IMR-90 (cell line): ENCODE measurements around the gene KLHL41.

Experiments used
- BHLHE40 ChIP-seq: fragments of 150-350 bp; IDR thresholded peaks from 2 replicates; pipeline ENCODE4 v1.6.1; 2016; ENCODE audit warnings: mild to moderate bottlenecking, low read depth, low read length
- CEBPB ChIP-seq: IDR thresholded peaks from 2 replicates; pipeline ENCODE4 v1.6.1; 2012; ENCODE audit warnings: low read depth, low read length, improper control_type of control experiment
- MAFK ChIP-seq: IDR thresholded peaks from 2 replicates; pipeline ENCODE4 v1.6.1; 2012; ENCODE audit warnings: low read depth, low read length, improper control_type of control experiment
- MXI1 ChIP-seq: IDR thresholded peaks from 2 replicates; pipeline ENCODE4 v1.6.1; 2012; ENCODE audit warnings: low read depth, mild to moderate bottlenecking, low read length, moderate library complexity, borderline replicate concordance
- POLR2A ChIP-seq: IDR thresholded peaks from 2 replicates; pipeline ENCODE4 v1.6.1; 2012; ENCODE audit warnings: mild to moderate bottlenecking, low read depth, low read length
- RAD21 ChIP-seq: IDR thresholded peaks from 2 replicates; pipeline ENCODE4 v1.6.1; 2012; ENCODE audit warnings: low read length, improper control_type of control experiment
- SMC3 ChIP-seq: fragments of 150-350 bp; IDR thresholded peaks from 2 replicates; pipeline ENCODE4 v1.6.1; 2016; ENCODE audit warnings: low read depth, mild to moderate bottlenecking, antibody characterized with exemption, low read length, moderate library complexity
- TF ChIP-seq, protein P1 (sequence below): conservative IDR thresholded peaks from 2 replicates; pipeline ENCODE4 v1.5.1; 2012; ENCODE audit warnings: mild to moderate bottlenecking, low read depth, low read length, improper control_type of control experiment
- TF ChIP-seq, protein P2 (sequence below): fragments of 150-350 bp; IDR thresholded peaks from 2 replicates; pipeline ENCODE4 v1.6.1; 2017; ENCODE audit warnings: mild to moderate bottlenecking, antibody characterized with exemption, low read length, low read depth
- TF ChIP-seq, protein P3 (sequence below): fragments of 150-350 bp; IDR thresholded peaks from 2 replicates; pipeline ENCODE4 v1.6.1; 2016; ENCODE audit warnings: low read depth, mild to moderate bottlenecking, low read length, moderate library complexity, borderline replicate concordance

DNA sequence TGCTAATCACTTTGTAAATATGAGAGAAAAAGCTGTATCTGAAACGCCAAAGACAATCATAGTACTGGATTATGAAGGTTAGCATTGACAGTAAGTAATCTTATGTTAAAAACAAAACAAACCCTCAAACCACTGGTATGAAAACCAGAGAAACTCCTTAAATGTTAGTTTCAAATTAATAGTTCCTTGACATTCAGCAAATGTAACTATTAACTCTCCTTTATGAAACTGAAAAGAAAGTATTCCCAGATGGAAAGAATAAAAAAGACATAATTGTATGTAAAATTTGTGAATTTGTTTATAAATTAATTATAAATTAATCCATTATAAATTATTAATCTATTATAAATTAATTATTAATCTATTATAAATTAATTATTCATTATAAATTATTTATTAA lies 51.9 kb downstream of the KLHL41 start:
- TF ChIP-seq, protein P1, sequence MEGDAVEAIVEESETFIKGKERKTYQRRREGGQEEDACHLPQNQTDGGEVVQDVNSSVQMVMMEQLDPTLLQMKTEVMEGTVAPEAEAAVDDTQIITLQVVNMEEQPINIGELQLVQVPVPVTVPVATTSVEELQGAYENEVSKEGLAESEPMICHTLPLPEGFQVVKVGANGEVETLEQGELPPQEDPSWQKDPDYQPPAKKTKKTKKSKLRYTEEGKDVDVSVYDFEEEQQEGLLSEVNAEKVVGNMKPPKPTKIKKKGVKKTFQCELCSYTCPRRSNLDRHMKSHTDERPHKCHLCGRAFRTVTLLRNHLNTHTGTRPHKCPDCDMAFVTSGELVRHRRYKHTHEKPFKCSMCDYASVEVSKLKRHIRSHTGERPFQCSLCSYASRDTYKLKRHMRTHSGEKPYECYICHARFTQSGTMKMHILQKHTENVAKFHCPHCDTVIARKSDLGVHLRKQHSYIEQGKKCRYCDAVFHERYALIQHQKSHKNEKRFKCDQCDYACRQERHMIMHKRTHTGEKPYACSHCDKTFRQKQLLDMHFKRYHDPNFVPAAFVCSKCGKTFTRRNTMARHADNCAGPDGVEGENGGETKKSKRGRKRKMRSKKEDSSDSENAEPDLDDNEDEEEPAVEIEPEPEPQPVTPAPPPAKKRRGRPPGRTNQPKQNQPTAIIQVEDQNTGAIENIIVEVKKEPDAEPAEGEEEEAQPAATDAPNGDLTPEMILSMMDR: no peak
- TF ChIP-seq, protein P2, sequence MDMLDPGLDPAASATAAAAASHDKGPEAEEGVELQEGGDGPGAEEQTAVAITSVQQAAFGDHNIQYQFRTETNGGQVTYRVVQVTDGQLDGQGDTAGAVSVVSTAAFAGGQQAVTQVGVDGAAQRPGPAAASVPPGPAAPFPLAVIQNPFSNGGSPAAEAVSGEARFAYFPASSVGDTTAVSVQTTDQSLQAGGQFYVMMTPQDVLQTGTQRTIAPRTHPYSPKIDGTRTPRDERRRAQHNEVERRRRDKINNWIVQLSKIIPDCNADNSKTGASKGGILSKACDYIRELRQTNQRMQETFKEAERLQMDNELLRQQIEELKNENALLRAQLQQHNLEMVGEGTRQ: no peak
- TF ChIP-seq MXI1 (no peak), MAFK (no peak), CEBPB (no peak), BHLHE40 (no peak), RAD21 (no peak), POLR2A (no peak), SMC3 (no peak)
- TF ChIP-seq, protein P3, sequence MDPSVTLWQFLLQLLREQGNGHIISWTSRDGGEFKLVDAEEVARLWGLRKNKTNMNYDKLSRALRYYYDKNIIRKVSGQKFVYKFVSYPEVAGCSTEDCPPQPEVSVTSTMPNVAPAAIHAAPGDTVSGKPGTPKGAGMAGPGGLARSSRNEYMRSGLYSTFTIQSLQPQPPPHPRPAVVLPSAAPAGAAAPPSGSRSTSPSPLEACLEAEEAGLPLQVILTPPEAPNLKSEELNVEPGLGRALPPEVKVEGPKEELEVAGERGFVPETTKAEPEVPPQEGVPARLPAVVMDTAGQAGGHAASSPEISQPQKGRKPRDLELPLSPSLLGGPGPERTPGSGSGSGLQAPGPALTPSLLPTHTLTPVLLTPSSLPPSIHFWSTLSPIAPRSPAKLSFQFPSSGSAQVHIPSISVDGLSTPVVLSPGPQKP: no peak
